Stimulated activated CD4-positive, alpha-beta T cell treated with anti-CD3 and anti-CD28 coated beads, Interleukin-2, amount 100 ng/mL, for 4 hours (primary cell): ENCODE measurements around the gene SLC6A9.

Experiments
- DNase-seq: peaks from one replicate; pipeline ENCODE4 v3.0.0-alpha.2; 2020; ENCODE audit warnings: low read depth

Gene SLC6A9

DNA sequence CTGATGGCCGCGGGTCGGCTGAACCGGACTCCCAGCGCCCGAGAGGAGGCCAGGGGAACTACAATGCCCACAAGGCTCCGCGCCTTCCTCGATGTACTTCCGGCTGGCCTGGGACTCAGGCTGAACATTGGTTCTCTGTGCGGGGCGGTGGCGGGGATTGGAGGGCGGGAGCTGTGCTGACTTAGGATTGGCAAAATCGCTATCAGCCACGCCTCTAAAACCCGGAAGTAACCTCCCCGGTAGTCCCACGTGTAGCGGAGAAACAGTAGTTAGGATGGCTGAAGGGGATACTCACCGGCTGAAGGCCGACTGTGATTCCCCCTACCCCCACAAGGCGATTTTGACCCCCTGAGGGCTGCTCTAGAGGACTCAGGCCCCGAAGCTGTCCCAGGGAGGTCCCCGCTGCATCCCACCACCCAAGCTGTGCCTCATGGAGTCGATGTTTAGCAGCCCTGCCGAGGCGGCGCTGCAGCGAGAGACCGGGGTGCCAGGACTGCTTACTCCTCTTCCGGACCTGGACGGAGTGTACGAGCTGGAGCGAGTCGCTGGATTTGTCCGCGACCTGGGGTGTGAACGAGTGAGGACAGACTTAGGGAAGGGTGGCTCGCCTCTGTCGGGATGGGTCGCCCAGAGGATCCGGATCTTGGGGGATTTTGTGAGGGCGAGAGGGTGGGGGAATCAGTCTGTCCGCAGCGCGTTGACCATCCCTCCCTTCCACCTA, 61.4 kb downstream of the SLC6A9 start, which contains the start of gene DPH2:
TSS of gene DPH2 (plus strand) at position 265 of the 721 bp plus-strand sequence. CDS start at position 431, 166 bp downstream.
- DNase-seq, result peak; percentile 96

DNA sequence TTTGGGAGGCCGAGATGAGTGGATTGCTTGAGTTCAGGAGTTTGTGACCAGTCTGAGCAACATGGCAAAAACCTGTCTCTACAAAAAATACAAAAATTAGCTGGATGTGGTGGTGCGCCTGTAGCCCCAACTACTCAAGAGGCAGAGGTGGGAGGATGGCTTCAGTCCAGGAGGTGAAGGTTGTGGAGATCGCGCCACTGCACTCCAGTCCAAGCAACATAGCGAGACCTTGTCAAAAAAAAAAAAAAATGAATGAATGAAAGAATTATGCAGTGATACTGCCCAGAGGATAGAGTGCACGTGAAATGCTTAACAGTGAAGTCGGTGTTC, 61.9 kb downstream of the SLC6A9 start:
- DNase-seq, result no peak

DNA sequence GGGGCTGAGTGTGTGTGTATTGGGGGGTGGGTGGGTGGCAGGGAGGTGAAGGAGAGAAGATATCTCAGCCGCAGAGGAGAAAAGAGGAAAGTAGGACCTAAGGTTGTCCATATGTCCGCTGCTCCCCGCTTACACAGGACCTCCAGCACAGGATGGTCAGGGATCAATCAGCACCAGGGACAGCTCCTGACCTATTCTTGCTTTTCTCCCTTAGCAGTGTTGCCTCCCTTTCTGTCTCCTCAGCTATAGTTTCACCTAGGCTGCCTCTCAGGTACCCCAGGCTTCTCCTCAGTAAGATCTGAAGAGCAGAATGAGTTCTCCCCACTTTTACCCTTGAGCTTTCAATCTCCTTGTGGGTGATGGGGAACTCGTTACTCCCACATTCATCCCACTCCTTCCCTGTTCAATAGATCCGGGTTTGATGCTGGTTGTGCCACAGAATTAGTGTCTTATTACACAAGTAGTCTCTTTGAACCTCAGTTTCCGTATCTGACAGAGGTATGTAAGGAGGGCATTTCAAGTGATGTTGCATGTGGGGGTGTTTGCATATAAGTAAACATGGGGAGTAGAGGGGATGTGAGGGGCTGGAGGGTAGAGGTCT, 62.8 kb downstream of the SLC6A9 start:
- DNase-seq, result no peak

DNA sequence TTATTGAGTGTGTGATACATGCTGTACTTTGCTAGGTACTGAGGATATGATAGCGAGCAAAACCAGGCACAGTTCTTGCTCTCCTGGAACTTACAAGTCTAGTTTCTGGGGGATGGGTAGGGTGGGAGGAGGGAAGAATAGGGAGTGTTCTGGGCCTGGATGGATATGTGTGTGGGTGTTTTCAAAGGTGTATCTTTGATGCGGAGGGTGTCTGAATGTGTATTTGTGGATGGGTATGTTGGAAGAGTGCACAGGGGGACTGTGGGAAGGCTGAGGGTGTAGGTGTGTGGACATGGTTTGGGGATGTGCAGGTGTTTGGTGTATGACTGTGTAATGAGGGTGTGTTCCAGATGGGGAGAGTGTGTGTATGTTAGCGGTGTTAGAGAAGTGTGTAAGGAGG, 65.9 kb downstream of the SLC6A9 start:
- DNase-seq, result no peak

DNA sequence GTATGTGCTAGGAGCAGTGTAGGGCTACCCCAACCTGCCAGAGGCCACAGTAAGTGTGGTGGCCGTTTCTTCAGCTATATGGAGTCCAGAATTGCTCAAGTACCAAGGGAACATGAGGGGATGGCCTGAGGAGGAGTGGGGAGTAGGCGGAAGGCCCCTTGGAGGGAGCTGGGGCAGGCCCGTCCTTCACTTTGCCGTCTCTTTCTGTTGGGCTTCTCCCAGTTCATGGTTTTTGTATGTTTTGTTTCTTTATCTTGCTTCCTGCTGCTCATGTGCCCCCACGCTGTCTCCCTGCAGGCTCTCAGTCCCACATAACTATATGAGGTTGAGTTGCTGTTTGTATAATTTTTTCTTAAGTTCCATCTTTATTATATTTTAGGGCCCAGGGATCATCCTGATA, 67.4 kb downstream of the SLC6A9 start:
- no peak for DNase-seq

DNA sequence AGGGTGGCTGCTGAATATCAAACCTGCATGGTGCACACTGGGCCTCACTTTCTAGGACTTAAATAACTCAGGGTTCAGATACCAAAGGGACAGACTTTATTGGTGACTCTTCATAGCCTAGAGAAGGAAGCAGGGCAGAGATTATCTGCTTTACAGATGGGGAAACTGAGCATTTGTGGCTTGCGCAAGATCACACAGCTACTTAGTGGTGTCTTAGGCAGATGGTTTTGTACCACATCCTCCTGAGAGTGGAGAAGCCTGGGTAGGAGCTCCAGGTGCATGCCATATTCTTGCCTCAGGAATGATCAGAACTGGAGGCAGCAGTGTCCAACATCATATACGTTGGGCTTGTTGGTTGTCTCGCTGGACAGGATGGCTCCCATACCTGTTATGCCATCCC, 68.3 kb downstream of the SLC6A9 start:
- DNase-seq, result no peak

DNA sequence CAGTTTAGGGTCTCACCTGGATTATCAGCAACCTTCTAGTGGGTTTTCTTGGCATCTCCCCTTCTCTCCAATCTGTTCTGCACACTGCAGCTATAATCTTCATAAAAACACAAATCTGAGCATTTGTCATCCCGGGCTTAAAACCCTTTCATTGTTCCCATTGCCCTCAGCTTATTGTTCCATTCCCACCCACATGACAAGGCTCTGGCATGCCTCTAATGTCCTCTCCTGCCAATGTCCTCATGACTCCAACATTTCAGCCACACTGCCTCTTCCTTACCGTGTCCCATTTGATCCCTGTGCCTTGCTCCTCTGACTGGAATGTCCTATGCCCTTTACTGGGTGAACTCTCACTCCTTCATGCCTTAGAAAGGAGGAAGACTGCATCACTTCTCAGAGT, 68.9 kb downstream of the SLC6A9 start:
- DNase-seq, result no peak

DNA sequence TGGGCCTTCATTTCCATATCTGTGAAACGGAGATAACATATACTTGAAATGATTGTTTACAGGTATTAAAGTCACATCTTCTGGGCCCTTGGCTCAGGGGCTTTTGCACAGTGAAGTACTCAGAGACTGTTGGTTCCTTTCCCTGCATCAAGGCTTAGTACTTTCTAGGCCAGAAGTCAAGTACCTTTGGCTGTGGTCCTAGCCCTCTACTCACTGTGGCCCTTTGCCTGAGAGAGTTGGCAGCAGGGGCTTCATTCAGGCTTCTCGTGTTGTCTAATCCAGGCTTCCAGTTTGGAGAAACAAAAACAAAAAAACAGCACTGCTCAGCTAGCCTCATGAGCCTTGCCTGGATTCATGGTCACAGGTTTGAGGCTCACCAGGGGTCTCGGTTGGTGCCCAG, 69.6 kb downstream of the SLC6A9 start:
- DNase-seq, result no peak

DNA sequence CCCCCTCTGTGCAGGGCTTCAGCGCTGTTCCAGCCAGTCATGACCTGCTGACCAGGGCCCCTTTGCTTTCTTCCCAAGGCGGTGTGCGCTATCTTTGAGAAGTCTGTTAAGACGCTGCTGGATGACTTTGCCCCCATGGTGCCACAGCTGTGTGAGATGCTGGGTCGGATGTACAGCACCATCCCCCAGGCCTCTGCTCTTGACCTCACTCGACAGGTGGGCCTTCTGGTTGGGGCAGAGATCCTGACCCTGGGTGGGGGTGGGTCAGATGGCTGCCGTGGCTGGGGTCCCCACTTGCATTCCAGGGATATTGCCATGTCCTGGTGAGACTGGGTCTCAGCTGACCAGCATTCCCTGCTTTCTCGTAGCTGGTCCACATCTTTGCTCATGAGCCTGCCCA, 70.5 kb downstream of the SLC6A9 start:
- no peak for DNase-seq

DNA sequence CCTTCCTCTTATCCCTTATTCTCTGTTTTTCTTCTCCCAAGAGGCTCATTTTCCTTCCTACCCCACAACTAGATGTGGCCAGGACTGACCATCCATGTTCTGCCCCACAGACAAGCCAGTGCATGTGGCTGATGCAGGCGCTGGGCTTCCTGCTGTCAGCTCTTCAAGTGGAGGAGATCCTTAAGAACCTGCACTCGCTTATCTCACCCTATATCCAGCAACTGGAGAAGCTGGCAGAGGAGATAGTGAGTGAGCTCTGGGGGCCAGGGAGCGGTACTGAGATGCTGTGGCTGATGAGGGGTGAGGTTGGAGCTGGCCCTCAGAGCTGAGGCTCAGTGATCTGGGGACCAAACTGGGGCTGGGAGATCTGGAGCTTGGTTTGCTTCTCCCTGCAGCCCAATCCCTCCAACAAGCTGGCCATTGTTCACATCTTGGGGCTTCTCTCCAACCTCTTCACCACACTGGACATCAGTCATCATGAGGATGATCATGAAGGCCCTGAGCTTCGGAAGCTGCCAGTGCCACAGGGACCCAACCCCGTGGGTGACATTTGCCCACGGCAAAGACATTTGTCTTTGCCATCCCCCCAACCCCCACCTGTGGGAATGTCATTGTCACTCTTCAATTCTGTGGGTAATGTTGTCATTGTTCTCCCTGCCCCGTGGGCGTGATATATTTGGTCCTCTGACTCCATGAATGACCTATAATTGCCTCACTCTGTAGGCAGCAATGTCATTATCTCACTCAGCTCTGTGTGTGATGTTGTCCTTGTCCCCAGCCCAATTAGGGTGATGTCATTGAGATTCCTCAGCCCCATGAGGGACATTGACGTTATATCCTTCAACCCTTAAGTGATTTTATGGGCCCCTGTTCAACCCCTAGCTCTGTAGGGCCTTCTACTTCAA, 72.7 kb downstream of the SLC6A9 start:
- DNase-seq, result no peak

DNA sequence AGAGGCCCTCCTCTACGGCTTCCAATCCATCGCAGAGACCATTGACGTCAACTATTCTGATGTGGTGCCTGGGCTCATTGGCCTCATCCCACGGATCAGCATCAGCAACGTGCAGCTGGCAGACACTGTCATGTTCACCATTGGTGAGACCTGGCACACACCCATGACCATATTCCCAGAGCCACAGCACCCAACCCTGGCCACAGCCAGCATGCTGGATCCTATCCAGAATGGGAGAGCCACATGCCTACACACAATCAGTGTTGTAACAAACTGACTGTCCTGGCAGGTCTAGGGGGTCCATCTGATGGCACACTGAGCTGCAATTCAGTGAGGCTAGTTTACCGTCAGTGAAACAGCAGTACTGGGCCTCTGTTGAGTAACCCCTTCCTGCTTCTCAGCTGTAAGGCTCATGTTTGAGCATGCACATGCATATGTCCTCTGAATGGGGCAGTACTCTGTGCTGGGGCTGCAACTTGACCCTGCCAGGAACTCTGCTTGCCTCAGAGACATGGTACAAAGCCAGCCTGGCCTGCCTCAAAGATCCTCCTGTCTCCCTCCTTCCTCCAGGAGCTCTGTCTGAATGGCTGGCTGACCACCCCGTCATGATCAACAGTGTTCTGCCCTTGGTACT, 73.7 kb downstream of the SLC6A9 start:
- no peak for DNase-seq

DNA sequence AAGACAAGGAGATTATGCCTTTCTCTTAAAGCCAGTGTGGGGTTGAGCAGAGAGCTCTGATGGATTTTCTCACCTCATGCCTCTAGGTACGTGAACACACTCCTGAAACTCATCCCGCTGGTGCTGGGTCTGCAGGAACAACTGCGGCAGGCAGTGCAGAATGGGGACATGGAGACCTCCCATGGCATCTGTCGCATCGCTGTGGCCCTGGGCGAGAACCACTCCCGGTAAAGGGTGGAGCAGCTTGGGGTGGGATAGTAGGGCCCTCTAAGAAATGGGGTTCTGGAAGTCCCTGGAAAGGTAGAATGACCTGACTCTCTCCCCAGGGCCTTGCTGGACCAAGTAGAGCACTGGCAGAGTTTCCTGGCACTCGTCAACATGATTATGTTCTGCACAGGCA, 75.0 kb downstream of the SLC6A9 start:
- DNase-seq, result no peak

DNA sequence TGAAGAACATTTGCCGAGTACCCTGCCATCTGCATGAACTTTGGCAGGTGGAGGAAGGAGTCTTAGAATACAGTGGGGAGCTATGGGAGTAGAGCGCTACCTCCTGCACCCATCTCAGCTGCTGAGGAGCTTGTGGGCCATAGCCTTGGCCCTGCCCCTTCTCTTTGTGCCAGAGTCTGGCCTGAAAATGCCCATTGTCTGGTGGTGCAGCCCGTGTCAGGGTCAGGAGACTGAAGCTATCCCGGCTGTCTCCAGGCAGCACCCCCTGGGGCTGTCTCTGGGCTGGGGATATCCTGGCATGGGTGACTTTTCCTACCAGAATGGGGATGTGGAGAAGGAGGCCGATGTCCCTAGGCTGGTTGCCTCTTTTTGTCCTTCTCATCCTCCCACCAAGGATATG, 77.2 kb downstream of the SLC6A9 start:
- DNase-seq, result no peak

DNA sequence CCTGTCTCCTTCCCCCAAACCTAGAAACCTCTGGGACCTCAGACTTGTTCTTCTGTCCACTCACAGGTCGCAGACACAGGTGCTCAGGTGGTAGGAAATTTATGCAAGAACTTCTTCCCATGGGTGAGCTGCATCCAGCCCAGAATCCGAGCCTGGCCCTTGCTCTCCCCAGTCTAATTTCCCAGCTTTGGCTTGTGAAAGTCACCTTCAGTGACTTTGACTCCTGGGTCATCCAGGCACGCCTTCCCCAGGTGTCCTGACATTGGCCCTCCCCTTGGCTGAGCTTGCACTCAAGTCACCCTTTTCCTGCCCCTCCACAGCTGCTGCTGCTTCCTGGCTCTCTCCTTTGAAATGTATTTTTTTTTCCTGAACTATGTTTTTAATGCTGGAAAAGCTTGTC, 77.9 kb downstream of the SLC6A9 start:
- DNase-seq, result no peak

DNA sequence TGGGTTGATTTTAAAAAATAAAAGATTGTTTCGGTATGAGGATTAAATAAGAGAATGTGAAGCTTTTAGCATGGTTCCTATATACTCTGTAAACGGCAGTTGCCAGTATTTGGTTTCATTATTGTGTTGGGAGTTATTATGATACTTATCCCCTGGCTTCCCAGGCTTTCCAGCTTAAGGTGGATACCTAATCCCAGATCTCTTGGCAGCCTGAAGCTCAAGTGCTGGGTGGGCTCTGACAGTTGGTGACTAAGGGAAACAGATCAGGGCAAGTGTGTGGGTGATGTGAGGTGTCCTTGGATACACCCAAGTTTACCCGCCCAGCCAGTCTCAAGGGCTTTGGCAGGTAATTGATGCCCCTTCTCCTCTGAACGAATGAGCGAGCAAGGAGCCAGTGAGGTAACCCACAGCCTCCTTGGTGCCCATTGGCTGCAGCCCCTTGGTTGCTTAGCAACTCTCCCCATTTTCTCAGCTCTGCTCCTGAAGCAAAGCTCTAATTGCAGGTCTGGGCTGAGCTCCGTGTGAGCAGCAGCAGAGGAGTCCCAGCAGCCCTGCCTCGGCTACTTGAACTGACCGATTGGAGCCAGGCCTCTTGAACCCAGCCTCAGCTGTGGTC, 78.4 kb downstream of the SLC6A9 start:
- no peak for DNase-seq

DNA sequence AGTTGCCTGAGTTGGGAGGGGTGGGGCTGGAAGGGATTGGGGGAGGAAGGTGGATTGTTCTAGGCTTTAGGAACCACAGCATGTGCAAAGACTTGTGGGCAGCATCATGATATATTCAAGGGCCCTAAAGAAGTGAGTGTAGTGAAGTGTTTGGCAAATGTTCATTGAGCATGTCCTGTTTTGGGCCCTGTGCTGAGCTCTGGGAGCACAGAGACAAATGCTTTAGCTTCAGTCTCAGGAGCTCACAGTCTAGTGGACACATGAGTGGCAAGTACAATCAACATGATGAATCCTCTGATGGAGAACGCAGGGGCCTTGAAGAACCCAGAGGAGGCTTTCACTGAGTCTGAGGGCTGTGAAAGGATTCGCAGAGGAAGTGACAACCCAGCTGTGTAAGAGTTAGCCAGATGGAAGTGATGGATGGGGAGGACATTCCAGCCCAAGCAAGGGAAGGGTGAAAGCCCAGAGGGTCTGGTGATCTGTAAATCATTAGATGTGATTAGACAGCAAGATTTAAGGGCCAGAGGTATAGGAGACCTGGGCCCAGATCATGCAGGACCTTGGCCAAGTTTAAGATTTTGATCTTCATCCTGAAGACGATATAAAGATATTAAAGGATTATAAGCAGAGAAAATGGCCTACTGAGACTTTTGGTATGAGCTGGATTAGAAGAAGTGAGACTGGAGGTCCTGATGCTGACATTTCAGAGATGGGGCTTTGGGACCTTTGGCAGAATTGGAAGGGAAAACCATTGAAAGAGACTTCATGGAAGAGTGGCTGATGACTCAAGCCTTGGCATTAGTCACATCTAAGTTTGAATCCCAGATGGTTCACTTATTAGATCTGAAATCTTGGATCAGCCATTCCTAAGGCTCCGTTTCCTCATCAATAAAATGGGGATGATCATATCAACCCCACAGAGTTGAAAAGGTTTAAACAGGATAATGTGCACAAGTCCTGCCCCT, 80.0 kb downstream of the SLC6A9 start:
- DNase-seq, result no peak

DNA sequence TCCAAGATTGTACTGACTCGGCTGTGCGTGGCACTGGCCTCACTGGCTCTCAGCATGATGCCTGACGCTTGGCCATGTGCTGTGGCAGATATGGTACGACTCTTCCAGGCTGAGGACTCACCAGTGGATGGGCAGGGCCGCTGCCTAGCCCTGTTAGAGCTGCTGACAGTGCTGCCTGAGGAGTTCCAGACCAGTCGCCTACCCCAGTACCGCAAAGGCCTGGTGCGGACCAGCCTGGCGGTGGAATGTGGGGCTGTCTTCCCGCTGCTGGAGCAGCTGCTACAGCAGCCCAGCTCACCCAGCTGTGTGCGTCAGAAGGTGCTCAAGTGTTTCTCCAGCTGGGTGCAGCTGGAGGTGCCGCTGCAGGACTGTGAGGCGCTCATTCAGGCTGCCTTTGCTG, 81.6 kb downstream of the SLC6A9 start:
- no peak for DNase-seq

DNA sequence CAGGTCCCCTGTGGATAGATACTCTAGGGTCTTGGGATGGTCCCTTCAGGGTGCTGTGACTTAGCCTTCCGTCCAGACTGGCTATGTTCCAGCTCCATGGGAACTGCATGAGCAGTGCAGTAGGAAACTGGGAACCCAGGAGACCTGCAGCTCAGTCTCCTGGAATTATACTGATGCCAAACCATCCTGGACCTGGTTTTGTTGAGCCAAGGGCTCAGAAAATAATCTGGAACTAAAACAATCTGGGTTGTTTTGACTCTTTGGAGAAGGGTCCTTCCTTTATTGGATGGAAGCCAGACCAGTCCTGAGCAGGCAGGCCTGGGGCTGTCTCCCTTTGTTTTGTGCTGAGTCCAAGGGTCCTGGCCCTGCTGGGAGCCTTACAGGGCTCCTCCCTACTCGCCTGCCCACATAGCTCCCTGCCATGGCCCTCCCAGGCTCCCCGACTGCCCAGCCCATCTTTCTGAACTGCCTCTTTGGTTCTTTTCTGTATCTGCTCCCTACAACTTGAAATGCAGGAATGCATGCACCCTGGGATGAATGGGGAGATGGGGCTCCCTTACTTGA, 83.3 kb downstream of the SLC6A9 start:
- DNase-seq, result no peak

DNA sequence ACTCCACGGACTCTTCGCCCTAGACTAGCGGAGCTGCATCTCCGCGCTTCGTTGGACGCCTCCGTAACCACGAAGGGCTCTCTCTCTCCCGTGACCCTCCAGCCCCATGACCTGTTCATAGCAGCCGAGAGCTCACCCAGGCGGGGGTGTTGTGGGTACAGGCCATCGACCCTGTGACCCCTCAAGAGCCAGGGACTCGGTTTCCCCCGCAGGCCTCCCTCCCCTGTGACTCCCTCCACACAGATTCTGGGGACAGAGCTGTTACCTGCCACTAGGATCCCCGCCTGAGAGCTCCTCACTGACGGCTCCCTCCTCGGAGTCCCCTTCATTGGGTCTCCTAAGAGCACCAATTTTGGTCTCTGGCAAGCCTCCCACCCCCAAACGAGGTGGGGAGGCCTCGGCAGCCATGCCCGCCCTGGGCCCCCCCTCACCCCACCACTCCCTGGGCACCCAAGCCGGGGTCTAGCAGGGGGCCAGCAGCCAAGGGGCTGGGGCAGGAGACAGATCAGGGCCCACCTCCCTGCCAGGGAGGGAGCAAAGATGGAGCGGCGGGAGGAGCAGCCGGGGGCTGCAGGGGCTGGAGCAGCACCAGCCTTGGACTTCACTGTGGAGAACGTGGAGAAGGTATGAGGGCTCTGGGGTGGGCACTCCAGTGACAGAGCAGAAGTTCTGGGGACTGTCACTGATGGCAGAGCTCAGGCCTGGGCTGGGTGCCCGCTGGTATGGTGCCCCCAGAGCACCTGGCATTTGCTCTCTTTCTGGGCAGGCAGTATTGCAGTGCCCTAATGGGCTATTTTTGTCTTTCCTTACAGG, 84.0 kb downstream of the SLC6A9 start:
- DNase-seq, result no peak
